ENCODE results near the gene MTHFD2. TPM values are rescaled to one million over a fixed set of nuclear protein-coding genes. Genes with fewer than 3 reads are reported as not detected.

MTHFD2 gene
- total and polyA plus RNA-seq, 2 of the 8 experiments (the other 6 are each of a cell fraction or from before 2014, with no cell fraction given): 99.5 to 291 TPM

DNA sequence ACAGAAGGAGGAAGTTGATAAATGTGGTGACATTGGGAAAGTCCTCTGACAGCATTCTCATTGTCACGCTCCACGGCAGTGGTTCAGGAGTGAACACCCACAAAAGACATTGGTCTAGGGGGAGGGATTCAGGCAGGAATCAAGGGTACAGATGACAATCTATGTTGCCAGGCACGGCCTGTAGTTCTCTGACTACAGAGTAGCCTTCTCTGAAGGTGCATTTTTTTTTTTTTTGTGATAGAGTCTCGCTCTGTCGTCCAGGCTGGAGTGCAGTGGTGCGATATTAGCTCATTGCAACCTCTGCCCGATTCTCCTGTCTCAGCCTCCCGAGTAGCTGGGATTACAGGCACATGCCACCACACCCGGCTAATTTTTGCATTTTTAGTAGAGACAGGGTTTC, 12.4 kb upstream of the MTHFD2 start:
- no peak overlapping the region for H3K4ac ChIP-seq (replicated peaks; ENCODE audit: insufficient read length, low read depth, low read length)
- H2BK15ac ChIP-seq (ENCODE audit: low read length): no peak overlapping the region
- no peak overlapping the region for H3K14ac ChIP-seq (ENCODE audit: insufficient read length)
- no peaks in the 10 kb centered on the region for H3K27me3 ChIP-seq (replicated peaks in 1 of 4; ENCODE audit: control insufficient read depth in 3 of 4, extremely low read depth in 1 of 4, insufficient read depth in 3 of 4, low read length in 3 of 4)
- TF ChIP-seq TAF7 (optimal IDR thresholded peaks at IDR 0.05; ENCODE audit: borderline replicate concordance, low read depth, low read length) (no peak), TEAD4 (IDR thresholded peaks at IDR 0.05; ENCODE audit: low read depth, low read length) (no peak), GTF2F1 (IDR thresholded peaks at IDR 0.05; ENCODE audit: borderline replicate concordance, low read depth, low read length) (no peak), RNF2 (IDR thresholded peaks at IDR 0.05; ENCODE audit: borderline replicate concordance, low read depth, low read length, missing control alignments, poor library complexity, severe bottlenecking) (no peak)
- H3K9me3 ChIP-seq (ENCODE audit: insufficient read depth in 2 of 2, low read depth in 1 of 2, low read length in 1 of 2): no peaks in the 10 kb centered on the region
- H4K20me1 ChIP-seq (replicated peaks in 1 of 2; ENCODE audit: control insufficient read depth in 1 of 2, insufficient read depth in 2 of 2, low read length in 2 of 2): no peaks in the 10 kb centered on the region
- no peak for FAIRE-seq
- H3K23ac ChIP-seq (ENCODE audit: insufficient read length): no peak overlapping the region
- H3K27ac ChIP-seq (ENCODE audit: low read depth, low read length): no peak overlapping the region
- H3K23me2 ChIP-seq (ENCODE audit: low read depth, low read length): no peaks in the 10 kb centered on the region
- 91% methylated on average over 9 of the region's 9 CpGs; no CpG with 5 or more reads in 1 of the 2 experiments for WGBS, 2 experiments (ENCODE audit: extremely low coverage in 1 of 2, insufficient coverage in 1 of 2, insufficient read length in 1 of 2, insufficient replicate concordance in 2 of 2, low coverage in 1 of 2, low lambda C conversion rate in 2 of 2, missing lambda C conversion rate in 1 of 2)
- no peak overlapping the region for H3K4me3 ChIP-seq (ENCODE audit: extremely low read depth in 1 of 4, insufficient read depth in 2 of 4, low read depth in 3 of 4, low read length in 4 of 4)
- H2BK5ac ChIP-seq (ENCODE audit: low read depth, low read length): no peak overlapping the region
- H3K4me1 ChIP-seq (replicated peaks in 1 of 4; ENCODE audit: control insufficient read depth in 3 of 4, insufficient read depth in 4 of 4, low read length in 3 of 4): peaks cover 3 to 9% (median 5%) of the 10 kb centered on the region in 4 experiments
- no peak overlapping the region for H4K8ac ChIP-seq (ENCODE audit: extremely low read depth, insufficient read depth, low read length)
- no peak overlapping the region for H3K18ac ChIP-seq (ENCODE audit: extremely low read depth, low read length)
- no peaks in the 10 kb centered on the region for H3K36me3 ChIP-seq (ENCODE audit: control insufficient read depth in 2 of 4, insufficient read depth in 4 of 4, low read length in 3 of 4)
- H3K9ac ChIP-seq (replicated peaks in 1 of 4; ENCODE audit: extremely low read depth in 1 of 4, low read depth in 3 of 4, low read length in 3 of 4): no peak overlapping the region
- no peaks in the 10 kb centered on the region for H3K79me1 ChIP-seq (ENCODE audit: low read depth, low read length)
- ChIA-PET POLR2A (ENCODE audit: partially characterized antibody) (interaction anchor here (68.3 to 72.1 kb wide), 2 partner anchors 8 to 23 kb away, joined by 2699 read pairs; partner anchors contain the start of genes BOLA3, MOB1A and MTHFD2), CTCF (ENCODE audit: partially characterized antibody) (interaction anchor here (1.6 kb wide), 1 partner anchor 11 kb away, joined by 3 read pairs; no protein-coding TSS in a partner anchor)
- H2AK5ac ChIP-seq (ENCODE audit: low read depth, low read length): no peak overlapping the region
- H4K5ac ChIP-seq (ENCODE audit: insufficient read length, low read depth, low read length): no peak overlapping the region
- no peak overlapping the region for H2BK120ac ChIP-seq (replicated peaks; ENCODE audit: low read depth, low read length)
- H4K91ac ChIP-seq (replicated peaks; ENCODE audit: insufficient read length, low read length): no peak overlapping the region
- H3K56ac ChIP-seq (replicated peaks; ENCODE audit: insufficient read length, low read depth, low read length): no peak overlapping the region
- H2AFZ ChIP-seq (ENCODE audit: low read length): 0 out of 2 replicates have a peak overlapping the region, but pooled peaks have one; percentile 11
- no peak overlapping the region for H3K4me2 ChIP-seq (ENCODE audit: insufficient read depth in 1 of 2, low read depth in 2 of 2, low read length in 2 of 2)
- H3K79me2 ChIP-seq (ENCODE audit: control insufficient read depth in 1 of 2, insufficient read depth in 2 of 2, low read length in 2 of 2): no peaks in the 10 kb centered on the region
- peak overlapping the region; percentile 68; the same call in 1 of the 2 replicates for H2BK12ac ChIP-seq (ENCODE audit: low read depth, low read length)
- no peak overlapping the region for H2BK20ac ChIP-seq (ENCODE audit: low read length)
- DNase-seq (ENCODE audit: low read depth in 1 of 2, low spot score in 2 of 2): no peak
